Activated CD4-positive, CD25-positive, alpha-beta regulatory T cell (primary cell): ENCODE results near the gene KIAA1671.
"Not testable (repeated sequence)": the region's sequence is repeated elsewhere in the genome, so short reads cannot be mapped to it uniquely, and the experiment has no call there.

Experiments used
- DNase-seq, 4 experiments: peaks; one replicate each; lab custom pipeline; 2025; lab: John Stamatoyannopoulos, UW

Gene KIAA1671

DNA sequence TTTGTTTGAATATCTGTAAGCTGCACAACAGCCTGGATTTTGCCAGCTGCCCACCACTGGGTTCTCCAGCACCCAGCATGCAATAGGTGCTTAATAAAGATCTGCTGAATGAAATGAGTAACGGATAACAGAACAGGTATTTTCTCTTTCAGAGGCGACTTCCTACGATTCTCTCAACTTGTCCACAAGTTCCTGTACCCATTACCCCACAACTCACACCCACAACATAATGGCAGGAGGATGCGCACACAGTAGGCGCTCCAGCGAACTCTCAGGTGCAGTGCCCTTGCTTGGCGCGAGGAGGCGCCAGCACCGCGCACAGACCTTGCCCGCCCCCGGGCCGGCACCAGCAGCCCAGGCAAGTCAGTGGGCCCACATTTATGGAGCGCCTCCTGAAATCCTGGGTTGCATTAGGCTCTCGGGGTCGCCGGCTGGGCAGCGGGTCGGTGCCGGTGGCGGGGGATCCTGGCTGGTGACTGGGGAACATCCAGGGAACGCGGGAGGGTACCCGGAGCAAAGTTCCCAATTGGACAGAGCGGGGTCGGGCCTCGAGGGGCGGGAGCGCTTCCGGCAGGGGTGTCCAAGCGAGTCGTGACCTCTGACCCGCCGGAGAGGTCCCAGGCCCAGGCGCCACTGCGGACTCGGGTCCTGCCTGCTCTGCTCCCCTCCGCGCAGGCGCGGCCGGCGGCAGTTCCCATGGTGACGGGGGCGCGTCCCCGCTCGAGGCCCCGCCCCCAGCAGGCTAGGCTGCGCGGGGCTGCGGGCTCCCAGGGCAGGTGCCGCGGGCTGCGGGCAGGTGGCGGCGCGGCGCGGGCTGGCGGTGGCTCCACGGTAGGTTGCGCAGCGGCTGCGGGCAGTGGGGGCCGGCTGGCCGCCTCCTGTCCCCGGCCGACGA, at the start of gene KIAA1671:
TSS of gene KIAA1671 (plus strand) at position 775 of the 895 bp plus-strand sequence. CDS start 75,284 bp downstream, outside the sequence.
- peak; percentile 55 to 65 (median 62) for DNase-seq

DNA sequence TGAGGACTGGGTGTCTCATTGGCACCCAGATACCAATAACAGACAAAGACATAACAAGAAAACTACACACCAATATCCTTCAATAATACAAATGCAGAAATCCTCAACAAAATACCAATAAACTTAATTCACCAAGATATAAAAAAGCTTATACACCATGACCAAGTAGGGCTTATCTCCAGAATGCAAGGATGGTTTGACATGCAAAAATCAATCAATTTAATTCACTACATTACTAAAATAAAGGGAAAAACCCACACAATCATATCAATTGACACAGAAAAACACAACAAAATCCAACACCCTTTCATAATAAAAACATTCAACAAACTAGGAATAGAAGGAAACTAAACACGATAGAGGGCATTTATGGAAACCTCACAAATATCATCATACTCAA, 46.6 kb upstream of the KIAA1671 start:
- no peak for DNase-seq

- not testable (repeated sequence) for DNase-seq
Measured at GRCh38 chr22:24907101-24907500, 45.4 kb upstream of the KIAA1671 start.

DNA sequence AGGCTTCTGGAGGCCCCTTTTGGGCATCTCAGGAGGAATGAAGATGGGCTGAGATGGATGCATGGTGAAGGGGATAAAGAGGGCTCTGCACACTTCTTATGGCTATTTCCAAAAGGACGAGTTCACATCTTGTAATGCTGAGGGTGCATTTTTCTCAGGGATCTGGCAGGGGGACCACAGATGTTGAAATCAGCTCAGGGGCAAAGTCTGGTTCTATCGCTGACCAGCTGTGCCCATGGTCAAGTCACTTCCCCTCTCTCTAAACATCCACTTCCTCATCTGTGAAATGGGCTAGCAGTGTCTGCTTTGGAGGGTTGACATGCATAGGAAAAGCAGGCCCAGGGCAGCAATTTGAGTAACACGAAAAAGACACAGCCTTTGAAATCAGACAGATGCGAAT, 32.5 kb upstream of the KIAA1671 start:
- no peak for DNase-seq

DNA sequence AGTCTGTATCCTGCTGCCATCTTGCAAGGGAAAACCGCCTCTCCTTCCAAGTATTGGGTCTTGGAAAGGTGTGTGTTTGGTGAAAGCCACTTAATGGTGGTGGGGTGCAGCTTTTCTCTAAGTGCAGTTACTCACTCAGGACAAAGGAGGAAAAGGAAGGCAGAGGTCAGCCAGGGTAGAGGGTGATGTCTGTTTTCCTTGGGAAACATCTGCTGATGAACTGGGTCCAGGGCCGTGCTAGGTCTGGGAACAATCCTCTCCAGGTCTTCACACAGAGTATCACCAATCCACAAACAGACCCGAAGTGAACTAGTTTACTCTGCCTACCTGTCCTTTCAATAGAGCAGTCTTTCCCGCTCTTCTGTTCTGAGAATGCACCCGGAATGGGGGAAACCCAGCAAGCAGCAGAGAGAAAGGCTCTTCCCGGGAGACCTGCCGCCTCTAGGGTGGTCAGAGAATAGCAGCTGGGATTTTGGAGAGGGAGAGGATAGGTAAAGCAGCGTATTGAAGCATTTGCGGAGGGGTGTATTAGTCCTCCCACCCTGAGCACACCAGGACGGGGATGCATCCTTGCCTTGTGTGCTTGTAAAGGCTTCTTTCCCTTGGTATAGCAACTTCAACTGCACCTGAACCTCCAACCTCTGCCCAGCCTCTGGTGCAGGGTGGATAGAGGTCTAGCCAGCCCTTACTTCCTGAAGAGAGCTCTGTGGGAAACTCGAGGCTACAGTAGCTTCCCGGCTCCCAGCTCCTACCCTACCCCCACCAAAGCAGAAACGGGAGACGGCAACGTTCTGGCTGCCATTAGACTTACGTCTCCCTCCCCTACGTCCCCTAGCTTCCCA, 26.7 kb upstream of the KIAA1671 start:
- no peak for DNase-seq

DNA sequence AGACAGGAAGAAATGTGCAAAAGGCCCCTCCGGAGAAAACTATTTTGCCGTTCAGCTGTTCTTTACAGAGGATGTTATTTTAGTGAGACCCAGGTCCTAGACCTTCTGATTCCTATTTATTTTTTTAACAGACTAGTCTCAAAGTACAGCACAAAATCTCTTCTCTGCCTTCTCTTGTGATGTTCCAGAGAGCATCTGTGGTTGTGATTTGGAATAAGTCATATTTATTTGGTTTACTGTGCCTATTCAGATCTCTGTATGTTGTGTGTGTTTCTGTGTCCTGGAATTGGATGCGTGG, 26.1 kb upstream of the KIAA1671 start:
- no peak for DNase-seq

DNA sequence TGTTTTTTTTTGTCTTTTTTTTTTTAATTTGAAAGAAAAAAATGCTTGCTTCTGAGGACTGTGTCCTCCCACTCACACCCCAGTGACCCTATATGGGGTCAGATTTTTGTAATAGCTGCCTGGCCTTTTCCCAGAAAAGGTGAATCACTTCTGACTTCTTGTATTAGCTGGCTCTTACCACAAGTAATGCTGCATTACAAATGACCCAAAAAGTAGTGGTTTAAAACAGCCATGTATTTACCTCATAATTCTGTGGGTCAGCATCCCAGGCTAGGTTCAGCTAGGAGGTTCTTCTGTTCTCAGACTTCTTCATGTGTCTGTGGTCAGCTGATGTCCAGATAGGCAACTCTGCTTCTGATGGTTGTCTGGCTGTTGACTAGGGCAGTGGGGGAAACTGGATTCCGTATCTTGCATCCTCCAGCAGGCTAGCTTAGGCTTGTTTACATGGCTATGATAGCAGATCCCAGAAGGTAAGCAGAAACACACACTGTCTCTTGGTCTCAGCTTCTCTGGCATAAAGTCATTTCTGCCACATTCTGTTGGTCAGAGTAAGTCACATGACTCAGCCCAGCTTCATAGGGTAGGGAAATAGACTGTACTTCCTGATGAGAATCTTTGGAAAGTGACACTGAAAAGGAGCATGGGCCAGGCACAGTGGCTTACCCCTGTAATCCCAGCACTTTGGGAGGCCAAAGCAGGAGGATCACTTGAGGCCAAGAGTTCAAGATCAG, 25.5 kb upstream of the KIAA1671 start:
- DNase-seq: no peak

GRCh38 chr22:24928322-24928721, 24.2 kb upstream of the KIAA1671 start:
- DNase-seq: no peak

DNA sequence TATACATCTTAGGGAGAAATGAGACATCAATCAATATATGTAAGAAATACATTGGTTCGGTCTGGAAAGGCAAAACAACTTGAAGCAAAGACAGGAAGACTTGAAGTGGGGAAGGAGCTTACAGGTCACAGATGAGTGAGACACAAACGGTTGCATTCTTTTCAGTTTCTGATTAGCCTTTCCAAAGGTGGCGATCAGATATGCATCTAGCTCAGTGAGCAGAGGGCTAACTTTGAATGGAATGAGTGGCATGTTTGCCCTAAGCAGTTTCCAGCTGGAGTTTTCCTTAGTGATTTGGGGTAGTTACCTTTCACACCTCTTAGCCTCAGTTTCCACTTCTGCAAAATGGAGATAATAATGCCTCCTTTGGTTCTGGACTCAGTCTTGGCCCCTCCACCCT, 21.8 kb upstream of the KIAA1671 start:
- DNase-seq: no peak

- DNase-seq: no peak
Measured at GRCh38 chr22:24935771-24936483, 16.6 kb upstream of the KIAA1671 start.

GRCh38 chr22:24937114-24937513, 15.4 kb upstream of the KIAA1671 start:
- no peak for DNase-seq

- no peak for DNase-seq
Measured at GRCh38 chr22:24938741-24939341, 13.7 kb upstream of the KIAA1671 start.

GRCh38 chr22:24942301-24942700, 10.2 kb upstream of the KIAA1671 start:
- DNase-seq: no peak

DNA sequence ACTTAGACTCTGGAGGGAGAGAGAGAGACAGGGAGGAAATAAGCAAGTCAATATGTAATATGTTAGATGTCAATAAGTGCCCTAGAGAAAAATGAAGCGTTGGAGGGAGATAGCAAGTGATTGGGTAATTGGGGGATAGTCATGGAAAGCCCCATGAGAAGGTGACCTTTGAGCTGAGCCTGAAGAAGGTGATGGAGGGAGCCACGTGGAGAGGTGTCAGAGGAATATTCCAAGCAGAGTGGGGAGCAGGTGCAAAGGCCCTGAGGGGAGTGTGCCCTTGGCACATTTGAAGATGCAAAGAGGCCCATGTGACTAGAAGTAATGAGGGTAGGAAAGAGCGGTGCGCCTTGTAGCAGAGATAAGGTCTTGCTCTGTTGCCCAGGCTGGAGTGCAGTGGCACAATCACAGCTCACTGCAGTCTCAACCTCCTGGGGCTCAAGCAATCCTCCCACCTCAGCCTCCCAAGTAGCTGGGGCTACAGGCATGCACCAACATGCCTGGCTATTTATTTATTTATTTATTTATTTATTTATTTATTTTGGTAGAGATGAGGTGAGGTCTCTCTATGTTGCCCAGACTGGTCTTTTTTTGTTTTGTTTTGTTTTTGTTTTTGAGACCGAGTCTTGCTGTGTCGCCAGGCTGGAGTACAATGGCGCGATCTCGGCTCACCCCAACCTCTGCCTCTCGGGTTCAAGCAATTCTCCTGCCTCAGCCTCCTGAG, 8.1 kb upstream of the KIAA1671 start:
- DNase-seq: no peak

DNA sequence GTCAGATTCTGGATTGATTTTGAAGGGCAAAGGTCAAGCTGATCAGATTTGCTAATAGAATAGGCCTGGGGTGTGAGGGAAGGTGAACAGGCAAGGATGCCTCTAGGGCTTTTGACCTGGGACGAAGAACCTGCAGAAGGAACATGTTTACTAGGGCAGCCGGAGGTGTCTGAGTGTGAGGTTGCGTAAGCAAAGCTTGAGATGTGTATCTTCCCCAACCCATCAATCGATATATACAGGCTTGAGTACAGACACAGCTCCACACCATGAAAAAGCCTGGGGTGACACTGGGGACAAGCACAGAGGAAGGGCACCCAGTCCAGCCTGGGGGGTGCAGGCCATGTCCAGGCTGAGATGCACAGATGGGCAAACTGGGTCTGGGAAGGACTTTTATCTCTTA, 7.1 kb upstream of the KIAA1671 start:
- DNase-seq: no peak

DNA sequence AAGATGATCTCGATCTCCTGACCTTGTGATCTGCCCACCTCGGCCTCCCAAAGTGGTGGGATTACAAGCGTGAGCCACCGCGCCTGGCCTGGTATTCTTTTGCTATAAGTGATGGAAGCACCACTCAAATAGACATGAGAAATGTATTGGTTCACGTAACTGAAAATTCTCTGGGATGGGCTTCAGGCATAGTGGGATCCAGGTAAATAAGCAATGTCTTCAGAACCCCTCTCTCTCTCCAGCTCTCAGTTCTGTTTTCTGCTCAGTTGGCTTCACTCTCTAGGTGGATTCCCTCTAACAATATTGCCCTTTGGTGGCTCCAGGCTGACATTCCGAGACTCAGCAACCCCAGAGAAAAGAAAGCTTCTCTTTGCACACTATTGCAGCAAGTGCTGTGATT, 5.1 kb upstream of the KIAA1671 start:
- no peak for DNase-seq

GRCh38 chr22:24947881-24948280, 4.6 kb upstream of the KIAA1671 start:
- no peak for DNase-seq

DNA sequence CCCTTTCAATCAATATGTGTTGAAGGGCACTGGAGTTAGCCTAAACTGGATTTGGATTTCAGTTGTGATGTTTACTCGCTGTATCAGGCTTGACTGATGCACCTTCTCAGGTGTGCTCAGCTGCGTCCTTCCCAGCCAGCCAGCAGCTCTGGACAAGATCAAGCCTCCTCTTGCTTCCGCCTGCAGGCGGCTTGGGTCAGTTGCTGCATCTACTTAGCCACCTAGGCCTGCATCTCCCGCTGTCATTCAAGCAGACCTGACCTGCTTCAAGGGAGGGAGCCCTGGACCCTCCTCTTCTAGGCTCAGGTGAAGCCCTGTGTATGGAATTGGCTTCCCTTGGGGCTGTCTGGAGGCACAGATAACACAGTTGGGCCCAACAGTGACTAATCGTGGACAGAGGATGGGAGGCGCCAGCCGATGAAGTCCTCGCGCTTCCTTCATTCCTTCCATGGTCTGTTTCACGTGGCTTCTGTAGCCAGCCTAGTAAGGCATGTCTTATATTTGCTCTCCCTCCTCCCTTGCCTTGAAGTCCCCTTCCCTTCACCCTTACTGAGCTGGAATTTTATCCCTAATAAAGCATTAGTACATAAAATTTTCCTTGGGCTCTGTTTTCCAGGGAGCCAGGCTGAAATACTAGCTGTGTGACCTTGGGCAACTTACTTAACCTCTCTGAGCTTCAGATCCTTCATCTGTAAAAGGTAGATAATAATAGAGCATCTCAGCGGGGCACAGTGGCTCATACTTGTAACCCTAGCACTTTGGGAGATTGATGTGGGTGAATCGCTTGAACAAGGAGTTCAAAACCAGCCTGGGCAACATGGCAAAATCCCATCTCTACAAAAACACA, 3.9 kb upstream of the KIAA1671 start:
- no peak for DNase-seq

GRCh38 chr22:24950272-24950902, 2.1 kb upstream of the KIAA1671 start:
- no peak for DNase-seq
